ENCODE data around the gene MAF.

The MAF gene

GRCh38 chr16:79618692-79619050, 18.1 kb upstream of the MAF start:
- TF ChIP-seq CTCF (IDR thresholded peaks at IDR 0.05; ENCODE audit: borderline replicate concordance, insufficient read depth, low read depth, low read length), result no peak
- no peak overlapping the region for H3K4me3 ChIP-seq (ENCODE audit: low read depth, low read length)

GRCh38 chr16:79618041-79618691, 17.6 kb upstream of the MAF start:
- H3K4me3 ChIP-seq (ENCODE audit: low read depth, low read length), result no peak overlapping the region
- TF ChIP-seq CTCF (IDR thresholded peaks at IDR 0.05; ENCODE audit: borderline replicate concordance, insufficient read depth, low read depth, low read length), result no peak

- H3K4me3 ChIP-seq (ENCODE audit: low read depth, low read length), result no peak overlapping the region
These were observed 12.5 kb upstream of the MAF start for GRCh38 chr16:79613009-79613408.

GRCh38 chr16:79612207-79612606, 11.7 kb upstream of the MAF start:
- no peak for TF ChIP-seq CTCF (IDR thresholded peaks at IDR 0.05; ENCODE audit: borderline replicate concordance, insufficient read depth, low read depth, low read length)
- no peak overlapping the region for H3K4me3 ChIP-seq (ENCODE audit: low read depth, low read length)

More at GRCh38 chr16:79613009-79613408, 12.5 kb upstream of the MAF start:
- TF ChIP-seq CTCF (IDR thresholded peaks at IDR 0.05; ENCODE audit: borderline replicate concordance, insufficient read depth, low read depth, low read length), result no peak

- TF ChIP-seq CTCF (IDR thresholded peaks at IDR 0.05; ENCODE audit: borderline replicate concordance, insufficient read depth, low read depth, low read length), result no peak
These were observed 10.2 kb upstream of the MAF start for GRCh38 chr16:79610771-79611170.

GRCh38 chr16:79609861-79610260, 9.3 kb upstream of the MAF start:
- H3K4me3 ChIP-seq (ENCODE audit: low read depth, low read length), result no peak overlapping the region
- TF ChIP-seq CTCF (IDR thresholded peaks at IDR 0.05; ENCODE audit: borderline replicate concordance, insufficient read depth, low read depth, low read length), result no peak

More at GRCh38 chr16:79610771-79611170, 10.2 kb upstream of the MAF start:
- no peak overlapping the region for H3K4me3 ChIP-seq (ENCODE audit: low read depth, low read length)

- TF ChIP-seq CTCF (IDR thresholded peaks at IDR 0.05; ENCODE audit: borderline replicate concordance, insufficient read depth, low read depth, low read length), result no peak
- H3K4me3 ChIP-seq (ENCODE audit: low read depth, low read length), result no peak overlapping the region
These were observed 8.4 kb upstream of the MAF start for GRCh38 chr16:79608976-79609375.
